ENCODE measurements around the gene WNT9A.

WNT9A gene

DNA sequence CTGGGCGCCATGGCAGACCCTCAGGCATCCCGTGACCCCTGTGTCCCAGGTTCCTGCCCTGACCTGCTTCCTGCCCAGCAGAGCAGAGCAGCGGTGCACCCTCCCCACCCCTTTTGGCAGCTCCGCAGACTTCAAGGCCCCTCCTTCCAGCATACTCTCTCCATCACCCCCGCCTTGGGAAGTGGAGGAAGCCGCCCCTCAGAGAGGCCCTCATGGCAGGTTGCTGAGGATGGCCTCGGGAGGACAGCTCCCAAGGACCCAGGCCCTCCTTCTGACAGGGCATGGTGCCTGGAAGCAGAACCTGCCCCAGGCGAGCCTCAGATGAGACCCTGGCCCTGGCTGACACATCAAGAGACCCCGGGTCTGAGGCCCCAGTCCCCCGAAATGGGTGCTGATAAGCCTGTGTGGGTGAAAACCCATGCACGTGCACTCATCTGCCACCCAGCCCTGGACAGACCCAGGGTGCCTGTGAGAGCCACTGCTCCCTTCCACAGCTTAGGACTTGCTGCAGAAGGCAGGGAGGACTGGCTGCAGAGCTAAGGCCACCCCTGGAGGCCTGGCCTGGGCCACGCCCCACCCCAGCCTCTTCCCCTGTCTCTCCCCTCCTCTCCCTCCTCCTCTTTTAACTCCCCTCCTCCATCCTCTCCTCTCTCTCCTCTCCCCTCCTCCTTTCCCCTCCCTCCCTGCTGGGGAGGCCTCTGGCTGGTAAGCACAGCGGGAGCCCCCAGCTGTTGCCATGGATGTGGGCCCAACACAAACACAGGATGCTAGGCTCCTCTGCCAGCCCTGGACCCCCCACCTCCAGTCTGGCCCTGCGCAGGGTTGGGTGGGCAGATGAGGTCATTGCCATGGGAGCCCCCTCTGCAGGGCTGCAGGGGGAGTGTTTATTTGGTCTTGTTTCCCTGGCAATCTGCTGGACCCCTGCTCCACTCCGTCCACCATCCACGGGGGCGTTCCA is 33.7 kb downstream of the WNT9A start:
- ATAC-seq: no peak
- TF ChIP-seq ZNF8 (CRISPR knock-in tag; IDR thresholded peaks at IDR 0.05) (no peak), GLIS3 (CRISPR knock-in tag; IDR thresholded peaks at IDR 0.05) (no peak), ZFP30 (CRISPR knock-in tag; IDR thresholded peaks at IDR 0.05) (no peak), ESRRG (CRISPR knock-in tag; IDR thresholded peaks at IDR 0.05) (no peak), SNAI2 (CRISPR knock-in tag; IDR thresholded peaks at IDR 0.05) (no peak), ZNF565 (CRISPR knock-in tag; conservative IDR thresholded peaks at IDR 0.05; ENCODE audit: low read depth) (no peak), BACH2 (CRISPR knock-in tag; IDR thresholded peaks at IDR 0.05; ENCODE audit: borderline replicate concordance) (no peak), RARB (CRISPR knock-in tag; IDR thresholded peaks at IDR 0.05) (no peak), ZNF70 (CRISPR knock-in tag; IDR thresholded peaks at IDR 0.05) (no peak), PPARA (CRISPR knock-in tag; IDR thresholded peaks at IDR 0.05; ENCODE audit: borderline replicate concordance) (no peak), TOX (CRISPR knock-in tag; IDR thresholded peaks at IDR 0.05; ENCODE audit: borderline replicate concordance) (no peak), ARNTL (CRISPR knock-in tag; IDR thresholded peaks at IDR 0.05; ENCODE audit: borderline replicate concordance, low read depth) (no peak), ISL1 (CRISPR knock-in tag; IDR thresholded peaks at IDR 0.05) (no peak), ZFP3 (CRISPR knock-in tag; IDR thresholded peaks at IDR 0.05) (no peak)
- TF ChIP-seq, protein P1, sequence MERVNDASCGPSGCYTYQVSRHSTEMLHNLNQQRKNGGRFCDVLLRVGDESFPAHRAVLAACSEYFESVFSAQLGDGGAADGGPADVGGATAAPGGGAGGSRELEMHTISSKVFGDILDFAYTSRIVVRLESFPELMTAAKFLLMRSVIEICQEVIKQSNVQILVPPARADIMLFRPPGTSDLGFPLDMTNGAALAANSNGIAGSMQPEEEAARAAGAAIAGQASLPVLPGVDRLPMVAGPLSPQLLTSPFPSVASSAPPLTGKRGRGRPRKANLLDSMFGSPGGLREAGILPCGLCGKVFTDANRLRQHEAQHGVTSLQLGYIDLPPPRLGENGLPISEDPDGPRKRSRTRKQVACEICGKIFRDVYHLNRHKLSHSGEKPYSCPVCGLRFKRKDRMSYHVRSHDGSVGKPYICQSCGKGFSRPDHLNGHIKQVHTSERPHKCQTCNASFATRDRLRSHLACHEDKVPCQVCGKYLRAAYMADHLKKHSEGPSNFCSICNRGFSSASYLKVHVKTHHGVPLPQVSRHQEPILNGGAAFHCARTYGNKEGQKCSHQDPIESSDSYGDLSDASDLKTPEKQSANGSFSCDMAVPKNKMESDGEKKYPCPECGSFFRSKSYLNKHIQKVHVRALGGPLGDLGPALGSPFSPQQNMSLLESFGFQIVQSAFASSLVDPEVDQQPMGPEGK (CRISPR knock-in tag; IDR thresholded peaks at IDR 0.05; ENCODE audit: borderline replicate concordance): no peak
- TF ChIP-seq, protein P2, sequence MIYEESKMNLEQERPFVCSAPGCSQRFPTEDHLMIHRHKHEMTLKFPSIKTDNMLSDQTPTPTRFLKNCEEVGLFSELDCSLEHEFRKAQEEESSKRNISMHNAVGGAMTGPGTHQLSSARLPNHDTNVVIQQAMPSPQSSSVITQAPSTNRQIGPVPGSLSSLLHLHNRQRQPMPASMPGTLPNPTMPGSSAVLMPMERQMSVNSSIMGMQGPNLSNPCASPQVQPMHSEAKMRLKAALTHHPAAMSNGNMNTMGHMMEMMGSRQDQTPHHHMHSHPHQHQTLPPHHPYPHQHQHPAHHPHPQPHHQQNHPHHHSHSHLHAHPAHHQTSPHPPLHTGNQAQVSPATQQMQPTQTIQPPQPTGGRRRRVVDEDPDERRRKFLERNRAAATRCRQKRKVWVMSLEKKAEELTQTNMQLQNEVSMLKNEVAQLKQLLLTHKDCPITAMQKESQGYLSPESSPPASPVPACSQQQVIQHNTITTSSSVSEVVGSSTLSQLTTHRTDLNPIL (CRISPR knock-in tag; IDR thresholded peaks at IDR 0.05; ENCODE audit: low read depth): no peak
- TF ChIP-seq, protein P3, sequence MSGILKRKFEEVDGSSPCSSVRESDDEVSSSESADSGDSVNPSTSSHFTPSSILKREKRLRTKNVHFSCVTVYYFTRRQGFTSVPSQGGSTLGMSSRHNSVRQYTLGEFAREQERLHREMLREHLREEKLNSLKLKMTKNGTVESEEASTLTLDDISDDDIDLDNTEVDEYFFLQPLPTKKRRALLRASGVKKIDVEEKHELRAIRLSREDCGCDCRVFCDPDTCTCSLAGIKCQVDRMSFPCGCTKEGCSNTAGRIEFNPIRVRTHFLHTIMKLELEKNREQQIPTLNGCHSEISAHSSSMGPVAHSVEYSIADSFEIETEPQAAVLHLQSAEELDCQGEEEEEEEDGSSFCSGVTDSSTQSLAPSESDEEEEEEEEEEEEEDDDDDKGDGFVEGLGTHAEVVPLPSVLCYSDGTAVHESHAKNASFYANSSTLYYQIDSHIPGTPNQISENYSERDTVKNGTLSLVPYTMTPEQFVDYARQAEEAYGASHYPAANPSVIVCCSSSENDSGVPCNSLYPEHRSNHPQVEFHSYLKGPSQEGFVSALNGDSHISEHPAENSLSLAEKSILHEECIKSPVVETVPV (CRISPR knock-in tag; IDR thresholded peaks at IDR 0.05): no peak
- TF ChIP-seq, protein P4, sequence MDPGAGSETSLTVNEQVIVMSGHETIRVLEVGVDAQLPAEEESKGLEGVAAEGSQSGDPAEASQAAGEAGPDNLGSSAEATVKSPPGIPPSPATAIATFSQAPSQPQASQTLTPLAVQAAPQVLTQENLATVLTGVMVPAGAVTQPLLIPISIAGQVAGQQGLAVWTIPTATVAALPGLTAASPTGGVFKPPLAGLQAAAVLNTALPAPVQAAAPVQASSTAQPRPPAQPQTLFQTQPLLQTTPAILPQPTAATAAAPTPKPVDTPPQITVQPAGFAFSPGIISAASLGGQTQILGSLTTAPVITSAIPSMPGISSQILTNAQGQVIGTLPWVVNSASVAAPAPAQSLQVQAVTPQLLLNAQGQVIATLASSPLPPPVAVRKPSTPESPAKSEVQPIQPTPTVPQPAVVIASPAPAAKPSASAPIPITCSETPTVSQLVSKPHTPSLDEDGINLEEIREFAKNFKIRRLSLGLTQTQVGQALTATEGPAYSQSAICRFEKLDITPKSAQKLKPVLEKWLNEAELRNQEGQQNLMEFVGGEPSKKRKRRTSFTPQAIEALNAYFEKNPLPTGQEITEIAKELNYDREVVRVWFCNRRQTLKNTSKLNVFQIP (CRISPR knock-in tag; IDR thresholded peaks at IDR 0.05; ENCODE audit: borderline replicate concordance, low read depth): no peak

DNA sequence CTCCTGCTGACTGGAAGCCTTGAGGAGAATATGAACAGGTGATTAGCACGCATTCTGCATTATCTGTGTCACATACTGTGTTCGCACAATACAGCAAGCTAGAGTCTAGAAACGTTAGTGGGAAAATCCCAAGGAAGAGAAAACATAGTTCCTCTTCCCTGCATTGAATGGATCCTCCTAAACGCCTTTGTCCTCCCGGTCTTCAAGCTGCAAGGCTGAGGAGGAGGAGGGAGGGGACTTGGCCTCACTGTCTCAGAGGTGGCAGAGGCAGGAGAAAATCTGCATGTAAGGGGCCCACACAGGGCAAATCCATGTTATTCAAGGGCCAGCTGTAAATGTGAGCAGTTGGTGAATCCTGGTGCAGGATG is 34.4 kb downstream of the WNT9A start:
- ATAC-seq: no peak
- TF ChIP-seq, protein P3 (CRISPR knock-in tag; IDR thresholded peaks at IDR 0.05): no peak
- TF ChIP-seq TOX (CRISPR knock-in tag; IDR thresholded peaks at IDR 0.05; ENCODE audit: borderline replicate concordance) (no peak), ZNF565 (CRISPR knock-in tag; conservative IDR thresholded peaks at IDR 0.05; ENCODE audit: low read depth) (no peak), ESRRG (CRISPR knock-in tag; IDR thresholded peaks at IDR 0.05) (no peak), SNAI2 (CRISPR knock-in tag; IDR thresholded peaks at IDR 0.05) (no peak)
- TF ChIP-seq, protein P2 (CRISPR knock-in tag; IDR thresholded peaks at IDR 0.05; ENCODE audit: low read depth): no peak

DNA sequence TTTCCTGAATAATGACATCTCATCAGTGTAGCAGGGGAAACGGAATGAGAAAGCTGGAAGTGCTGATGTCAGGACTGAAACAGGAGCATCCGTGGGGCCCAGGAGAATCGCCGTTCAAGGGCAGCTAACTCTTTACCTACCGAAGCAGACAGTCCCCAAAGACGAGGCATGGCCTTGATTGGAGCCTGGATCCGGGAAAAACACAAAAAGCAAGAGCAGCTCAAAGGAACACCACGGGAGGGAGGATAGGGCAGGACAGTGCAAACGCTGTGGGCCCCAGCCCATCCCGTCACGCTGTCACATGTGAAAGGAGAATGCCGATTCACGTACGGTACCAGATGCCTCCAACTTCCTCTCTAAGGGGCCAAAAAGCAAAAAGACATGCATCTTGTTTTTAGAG is 34.9 kb downstream of the WNT9A start:
- no peak for ATAC-seq
- TF ChIP-seq, protein P4 (CRISPR knock-in tag; IDR thresholded peaks at IDR 0.05; ENCODE audit: borderline replicate concordance, low read depth): no peak
- TF ChIP-seq BACH2 (CRISPR knock-in tag; IDR thresholded peaks at IDR 0.05; ENCODE audit: borderline replicate concordance) (no peak), ZNF565 (CRISPR knock-in tag; conservative IDR thresholded peaks at IDR 0.05; ENCODE audit: low read depth) (no peak), TOX (CRISPR knock-in tag; IDR thresholded peaks at IDR 0.05; ENCODE audit: borderline replicate concordance) (no peak), ISL1 (CRISPR knock-in tag; IDR thresholded peaks at IDR 0.05) (no peak), TCF4 (CRISPR knock-in tag; IDR thresholded peaks at IDR 0.05; ENCODE audit: borderline replicate concordance) (no peak), ZFP30 (CRISPR knock-in tag; IDR thresholded peaks at IDR 0.05) (no peak), GLIS3 (CRISPR knock-in tag; IDR thresholded peaks at IDR 0.05) (no peak), RARB (CRISPR knock-in tag; IDR thresholded peaks at IDR 0.05) (no peak), ZNF70 (CRISPR knock-in tag; IDR thresholded peaks at IDR 0.05) (no peak), SNAI2 (CRISPR knock-in tag; IDR thresholded peaks at IDR 0.05) (no peak), ZNF8 (CRISPR knock-in tag; IDR thresholded peaks at IDR 0.05) (no peak)
- TF ChIP-seq, protein P5, sequence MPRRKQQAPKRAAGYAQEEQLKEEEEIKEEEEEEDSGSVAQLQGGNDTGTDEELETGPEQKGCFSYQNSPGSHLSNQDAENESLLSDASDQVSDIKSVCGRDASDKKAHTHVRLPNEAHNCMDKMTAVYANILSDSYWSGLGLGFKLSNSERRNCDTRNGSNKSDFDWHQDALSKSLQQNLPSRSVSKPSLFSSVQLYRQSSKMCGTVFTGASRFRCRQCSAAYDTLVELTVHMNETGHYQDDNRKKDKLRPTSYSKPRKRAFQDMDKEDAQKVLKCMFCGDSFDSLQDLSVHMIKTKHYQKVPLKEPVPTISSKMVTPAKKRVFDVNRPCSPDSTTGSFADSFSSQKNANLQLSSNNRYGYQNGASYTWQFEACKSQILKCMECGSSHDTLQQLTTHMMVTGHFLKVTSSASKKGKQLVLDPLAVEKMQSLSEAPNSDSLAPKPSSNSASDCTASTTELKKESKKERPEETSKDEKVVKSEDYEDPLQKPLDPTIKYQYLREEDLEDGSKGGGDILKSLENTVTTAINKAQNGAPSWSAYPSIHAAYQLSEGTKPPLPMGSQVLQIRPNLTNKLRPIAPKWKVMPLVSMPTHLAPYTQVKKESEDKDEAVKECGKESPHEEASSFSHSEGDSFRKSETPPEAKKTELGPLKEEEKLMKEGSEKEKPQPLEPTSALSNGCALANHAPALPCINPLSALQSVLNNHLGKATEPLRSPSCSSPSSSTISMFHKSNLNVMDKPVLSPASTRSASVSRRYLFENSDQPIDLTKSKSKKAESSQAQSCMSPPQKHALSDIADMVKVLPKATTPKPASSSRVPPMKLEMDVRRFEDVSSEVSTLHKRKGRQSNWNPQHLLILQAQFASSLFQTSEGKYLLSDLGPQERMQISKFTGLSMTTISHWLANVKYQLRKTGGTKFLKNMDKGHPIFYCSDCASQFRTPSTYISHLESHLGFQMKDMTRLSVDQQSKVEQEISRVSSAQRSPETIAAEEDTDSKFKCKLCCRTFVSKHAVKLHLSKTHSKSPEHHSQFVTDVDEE (CRISPR knock-in tag; IDR thresholded peaks at IDR 0.05): no peak
